Activated CD4-positive, CD25-positive, alpha-beta regulatory T cell treated with anti-CD3 and anti-CD28 coated beads, Interleukin-2, amount 50 U/mL, for 16 hours (primary cell): ENCODE results near the gene PPP4R3A.
"Not testable (repeated sequence)": the region's sequence is repeated elsewhere in the genome, so short reads cannot be mapped to it uniquely, and the experiment has no call there.

ENCODE experiments used
- DNase-seq: peaks from one replicate; pipeline ENCODE4 v3.0.0-alpha.2; 2020; ENCODE audit warnings: low read depth, low spot score

Gene PPP4R3A

DNA sequence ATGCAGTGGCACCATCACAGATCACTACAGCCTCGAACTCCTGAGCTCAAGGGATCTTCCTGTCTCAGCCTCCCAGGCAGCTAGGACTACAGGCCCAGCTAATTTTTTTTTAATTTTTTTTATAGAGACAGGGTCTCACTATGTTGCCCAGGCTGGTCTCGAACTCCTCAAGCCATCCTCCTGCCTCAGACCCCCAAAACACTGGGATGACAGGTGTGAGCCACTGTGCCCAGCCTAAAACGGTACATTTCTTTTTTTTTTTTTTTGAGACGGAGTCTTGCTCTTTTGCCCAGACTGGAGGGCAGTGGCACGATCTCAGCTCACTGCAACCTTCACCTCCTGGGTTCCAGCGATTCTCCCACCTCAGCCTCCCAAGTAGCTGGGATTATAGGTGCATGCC is 100.9 kb downstream of the PPP4R3A start:
- DNase-seq, result not testable (repeated sequence)
